ENCODE data around the gene MPDZ.

The MPDZ gene

GRCh38 chr9:13110766-13111417 lies 168.6 kb downstream of the MPDZ start:
- Mint-ChIP-seq H3K27ac (no peak overlapping the region), H3K27me3 (no peaks in the 10 kb centered on the region), H3K4me3 (no peak overlapping the region), H3K9me3 (no peaks in the 10 kb centered on the region), H3K4me1 (no peaks in the 10 kb centered on the region)
- DNase-seq (no peak), ATAC-seq (no peak)

GRCh38 chr9:13109781-13110180 lies 169.7 kb downstream of the MPDZ start:
- no peaks in the 10 kb centered on the region for H3K27me3 Mint-ChIP-seq
- H3K4me1 Mint-ChIP-seq = no peaks in the 10 kb centered on the region
- no peaks in the 10 kb centered on the region for H3K9me3 Mint-ChIP-seq
- DNase-seq = no peak
- H3K4me3 Mint-ChIP-seq = no peak overlapping the region
- no peak for ATAC-seq
- no peak overlapping the region for H3K27ac Mint-ChIP-seq

GRCh38 chr9:13107008-13107407 lies 172.5 kb downstream of the MPDZ start:
- no peak for ATAC-seq
- H3K4me1 Mint-ChIP-seq = no peaks in the 10 kb centered on the region
- no peaks in the 10 kb centered on the region for H3K9me3 Mint-ChIP-seq
- no peak overlapping the region for H3K27ac Mint-ChIP-seq
- no peaks in the 10 kb centered on the region for H3K27me3 Mint-ChIP-seq
- H3K4me3 Mint-ChIP-seq = no peak overlapping the region
- DNase-seq = no peak

- DNase-seq = no peak
- H3K27me3 Mint-ChIP-seq = no peaks in the 10 kb centered on the region
- peaks cover 5 to 7% of the 10 kb centered on the region in 2 donors for H3K9me3 Mint-ChIP-seq
- H3K4me3 Mint-ChIP-seq = no peak overlapping the region
- no peaks in the 10 kb centered on the region for H3K4me1 Mint-ChIP-seq
- H3K27ac Mint-ChIP-seq = no peak overlapping the region
- ATAC-seq = no peak
Observed at GRCh38 chr9:13100914-13101572, 178.4 kb downstream of the MPDZ start.

- Mint-ChIP-seq H3K4me1 (no peaks in the 10 kb centered on the region), H3K27me3 (no peaks in the 10 kb centered on the region), H3K4me3 (no peak overlapping the region), H3K9me3 (peaks cover 7 to 14% of the 10 kb centered on the region in 2 donors), H3K27ac (no peak overlapping the region)
- no peak for DNase-seq
- ATAC-seq = no peak
Observed at GRCh38 chr9:13095056-13095455, 184.4 kb downstream of the MPDZ start.

- ATAC-seq = no peak
- H3K4me1 Mint-ChIP-seq = no peaks in the 10 kb centered on the region
- no peak for DNase-seq
- no peaks in the 10 kb centered on the region for H3K27me3 Mint-ChIP-seq
- no peak overlapping the region for H3K27ac Mint-ChIP-seq
- no peak overlapping the region for H3K4me3 Mint-ChIP-seq
- H3K9me3 Mint-ChIP-seq = peaks cover 0 to 9% of the 10 kb centered on the region in 2 donors
Observed at GRCh38 chr9:13090628-13091027, 188.9 kb downstream of the MPDZ start.

GRCh38 chr9:13089666-13090065 lies 189.8 kb downstream of the MPDZ start:
- ATAC-seq = no peak
- H3K27ac Mint-ChIP-seq = no peak overlapping the region
- H3K27me3 Mint-ChIP-seq = no peaks in the 10 kb centered on the region
- no peak for DNase-seq
- no peaks in the 10 kb centered on the region for H3K4me1 Mint-ChIP-seq
- peaks cover 0 to 5% of the 10 kb centered on the region in 2 donors for H3K9me3 Mint-ChIP-seq
- no peak overlapping the region for H3K4me3 Mint-ChIP-seq

- Mint-ChIP-seq H3K27me3 (no peaks in the 10 kb centered on the region), H3K9me3 (no peaks in the 10 kb centered on the region), H3K4me3 (no peak overlapping the region), H3K4me1 (no peaks in the 10 kb centered on the region), H3K27ac (no peak overlapping the region)
- ATAC-seq (no peak), DNase-seq (no peak)
Observed at GRCh38 chr9:13088720-13089427, 190.6 kb downstream of the MPDZ start.

GRCh38 chr9:13083963-13084528 lies 195.4 kb downstream of the MPDZ start:
- no peak overlapping the region for H3K27ac Mint-ChIP-seq

GRCh38 chr9:13083366-13083765 lies 196.1 kb downstream of the MPDZ start:
- no peaks in the 10 kb centered on the region for H3K4me1 Mint-ChIP-seq
- DNase-seq (no peak), ATAC-seq (no peak)
- H3K27ac Mint-ChIP-seq = no peak overlapping the region
- no peaks in the 10 kb centered on the region for H3K27me3 Mint-ChIP-seq
- no peak overlapping the region for H3K4me3 Mint-ChIP-seq
- H3K9me3 Mint-ChIP-seq = no peaks in the 10 kb centered on the region

More at GRCh38 chr9:13083963-13084528, 195.4 kb downstream of the MPDZ start:
- no peak for ATAC-seq
- no peaks in the 10 kb centered on the region for H3K9me3 Mint-ChIP-seq
- no peaks in the 10 kb centered on the region for H3K27me3 Mint-ChIP-seq
- no peaks in the 10 kb centered on the region for H3K4me1 Mint-ChIP-seq
- no peak for DNase-seq
- H3K4me3 Mint-ChIP-seq = no peak overlapping the region

- DNase-seq (no peak), ATAC-seq (no peak)
- Mint-ChIP-seq H3K4me3 (no peak overlapping the region), H3K4me1 (no peaks in the 10 kb centered on the region), H3K27me3 (no peaks in the 10 kb centered on the region), H3K9me3 (no peaks in the 10 kb centered on the region), H3K27ac (no peak overlapping the region)
Observed at GRCh38 chr9:13082796-13083195, 196.7 kb downstream of the MPDZ start.

GRCh38 chr9:13078164-13078563 lies 201.3 kb downstream of the MPDZ start:
- DNase-seq = no peak
- Mint-ChIP-seq H3K4me1 (no peaks in the 10 kb centered on the region), H3K9me3 (peaks cover 9% of the 10 kb centered on the region in 2 donors), H3K4me3 (no peak overlapping the region), H3K27ac (no peak overlapping the region), H3K27me3 (no peaks in the 10 kb centered on the region)
- ATAC-seq = no peak

- no peak for DNase-seq
- no peak for ATAC-seq
- Mint-ChIP-seq H3K9me3 (peaks cover 9% of the 10 kb centered on the region in 2 donors), H3K4me1 (no peaks in the 10 kb centered on the region), H3K4me3 (no peak overlapping the region), H3K27ac (no peak overlapping the region), H3K27me3 (no peaks in the 10 kb centered on the region)
Observed at GRCh38 chr9:13076616-13077015, 202.9 kb downstream of the MPDZ start.

GRCh38 chr9:13071921-13072320 lies 207.6 kb downstream of the MPDZ start:
- no peaks in the 10 kb centered on the region for H3K27me3 Mint-ChIP-seq
- H3K4me3 Mint-ChIP-seq = no peak overlapping the region
- DNase-seq (no peak), ATAC-seq (no peak)
- no peaks in the 10 kb centered on the region for H3K4me1 Mint-ChIP-seq
- no peak overlapping the region for H3K27ac Mint-ChIP-seq
- peaks cover 9% of the 10 kb centered on the region in 2 donors for H3K9me3 Mint-ChIP-seq

- H3K9me3 Mint-ChIP-seq = peaks cover 9% of the 10 kb centered on the region in 2 donors
- H3K27me3 Mint-ChIP-seq = no peaks in the 10 kb centered on the region
- no peak overlapping the region for H3K4me3 Mint-ChIP-seq
- no peaks in the 10 kb centered on the region for H3K4me1 Mint-ChIP-seq
- ATAC-seq (no peak), DNase-seq (no peak)
- no peak overlapping the region for H3K27ac Mint-ChIP-seq
Observed at GRCh38 chr9:13070612-13071595, 208.6 kb downstream of the MPDZ start.
